ENCODE data around the gene SIRPA.

SIRPA gene

GRCh38 chr20:1935696-1936366 is 40.6 kb downstream of the SIRPA start:
- DNase-seq, result no peak

DNA sequence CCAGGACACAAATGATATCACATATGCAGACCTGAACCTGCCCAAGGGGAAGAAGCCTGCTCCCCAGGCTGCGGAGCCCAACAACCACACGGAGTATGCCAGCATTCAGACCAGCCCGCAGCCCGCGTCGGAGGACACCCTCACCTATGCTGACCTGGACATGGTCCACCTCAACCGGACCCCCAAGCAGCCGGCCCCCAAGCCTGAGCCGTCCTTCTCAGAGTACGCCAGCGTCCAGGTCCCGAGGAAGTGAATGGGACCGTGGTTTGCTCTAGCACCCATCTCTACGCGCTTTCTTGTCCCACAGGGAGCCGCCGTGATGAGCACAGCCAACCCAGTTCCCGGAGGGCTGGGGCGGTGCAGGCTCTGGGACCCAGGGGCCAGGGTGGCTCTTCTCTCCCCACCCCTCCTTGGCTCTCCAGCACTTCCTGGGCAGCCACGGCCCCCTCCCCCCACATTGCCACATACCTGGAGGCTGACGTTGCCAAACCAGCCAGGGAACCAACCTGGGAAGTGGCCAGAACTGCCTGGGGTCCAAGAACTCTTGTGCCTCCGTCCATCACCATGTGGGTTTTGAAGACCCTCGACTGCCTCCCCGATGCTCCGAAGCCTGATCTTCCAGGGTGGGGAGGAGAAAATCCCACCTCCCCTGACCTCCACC is 42.2 kb downstream of the SIRPA start:
- no peak for DNase-seq

DNA sequence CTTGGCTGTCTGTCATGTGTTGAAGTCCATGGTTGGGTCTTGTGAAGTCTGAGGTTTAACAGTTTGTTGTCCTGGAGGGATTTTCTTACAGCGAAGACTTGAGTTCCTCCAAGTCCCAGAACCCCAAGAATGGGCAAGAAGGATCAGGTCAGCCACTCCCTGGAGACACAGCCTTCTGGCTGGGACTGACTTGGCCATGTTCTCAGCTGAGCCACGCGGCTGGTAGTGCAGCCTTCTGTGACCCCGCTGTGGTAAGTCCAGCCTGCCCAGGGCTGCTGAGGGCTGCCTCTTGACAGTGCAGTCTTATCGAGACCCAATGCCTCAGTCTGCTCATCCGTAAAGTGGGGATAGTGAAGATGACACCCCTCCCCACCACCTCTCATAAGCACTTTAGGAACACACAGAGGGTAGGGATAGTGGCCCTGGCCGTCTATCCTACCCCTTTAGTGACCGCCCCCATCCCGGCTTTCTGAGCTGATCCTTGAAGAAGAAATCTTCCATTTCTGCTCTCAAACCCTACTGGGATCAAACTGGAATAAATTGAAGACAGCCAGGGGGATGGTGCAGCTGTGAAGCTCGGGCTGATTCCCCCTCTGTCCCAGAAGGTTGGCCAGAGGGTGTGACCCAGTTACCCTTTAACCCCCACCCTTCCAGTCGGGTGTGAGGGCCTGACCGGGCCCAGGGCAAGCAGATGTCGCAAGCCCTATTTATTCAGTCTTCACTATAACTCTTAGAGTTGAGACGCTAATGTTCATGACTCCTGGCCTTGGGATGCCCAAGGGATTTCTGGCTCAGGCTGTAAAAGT is 43.5 kb downstream of the SIRPA start:
- no peak for DNase-seq

DNA sequence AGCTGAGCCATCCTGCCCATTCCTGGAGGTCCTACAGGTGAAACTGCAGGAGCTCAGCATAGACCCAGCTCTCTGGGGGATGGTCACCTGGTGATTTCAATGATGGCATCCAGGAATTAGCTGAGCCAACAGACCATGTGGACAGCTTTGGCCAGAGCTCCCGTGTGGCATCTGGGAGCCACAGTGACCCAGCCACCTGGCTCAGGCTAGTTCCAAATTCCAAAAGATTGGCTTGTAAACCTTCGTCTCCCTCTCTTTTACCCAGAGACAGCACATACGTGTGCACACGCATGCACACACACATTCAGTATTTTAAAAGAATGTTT is 44.0 kb downstream of the SIRPA start:
- DNase-seq, result no peak

- DNase-seq, result no peak
Measured at GRCh38 chr20:1940581-1940980, 45.4 kb downstream of the SIRPA start.

DNA sequence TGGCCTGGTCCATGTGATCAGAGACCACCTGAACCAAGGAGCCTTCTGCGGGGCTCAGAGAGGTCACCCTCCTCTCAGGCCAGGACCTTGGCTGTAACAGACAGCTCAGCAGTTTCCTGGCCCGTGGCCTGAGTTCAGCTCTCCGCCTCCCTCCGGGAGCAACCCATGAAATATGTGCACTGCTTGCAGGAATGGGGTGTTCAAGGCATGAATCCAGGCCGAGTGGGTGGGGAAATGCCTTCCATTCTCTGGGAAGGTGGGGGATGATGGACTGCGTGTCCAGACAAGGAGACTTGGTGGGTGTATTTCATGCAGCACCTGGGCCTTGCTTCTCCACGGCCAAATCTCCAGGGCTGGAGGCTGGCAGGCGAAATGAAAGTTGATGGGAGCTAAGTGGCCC is 46.0 kb downstream of the SIRPA start:
- DNase-seq, result no peak

- DNase-seq, result no peak
Measured at GRCh38 chr20:1942061-1942460, 46.9 kb downstream of the SIRPA start.

GRCh38 chr20:1942486-1943274 is 47.5 kb downstream of the SIRPA start:
- DNase-seq, result no peak

DNA sequence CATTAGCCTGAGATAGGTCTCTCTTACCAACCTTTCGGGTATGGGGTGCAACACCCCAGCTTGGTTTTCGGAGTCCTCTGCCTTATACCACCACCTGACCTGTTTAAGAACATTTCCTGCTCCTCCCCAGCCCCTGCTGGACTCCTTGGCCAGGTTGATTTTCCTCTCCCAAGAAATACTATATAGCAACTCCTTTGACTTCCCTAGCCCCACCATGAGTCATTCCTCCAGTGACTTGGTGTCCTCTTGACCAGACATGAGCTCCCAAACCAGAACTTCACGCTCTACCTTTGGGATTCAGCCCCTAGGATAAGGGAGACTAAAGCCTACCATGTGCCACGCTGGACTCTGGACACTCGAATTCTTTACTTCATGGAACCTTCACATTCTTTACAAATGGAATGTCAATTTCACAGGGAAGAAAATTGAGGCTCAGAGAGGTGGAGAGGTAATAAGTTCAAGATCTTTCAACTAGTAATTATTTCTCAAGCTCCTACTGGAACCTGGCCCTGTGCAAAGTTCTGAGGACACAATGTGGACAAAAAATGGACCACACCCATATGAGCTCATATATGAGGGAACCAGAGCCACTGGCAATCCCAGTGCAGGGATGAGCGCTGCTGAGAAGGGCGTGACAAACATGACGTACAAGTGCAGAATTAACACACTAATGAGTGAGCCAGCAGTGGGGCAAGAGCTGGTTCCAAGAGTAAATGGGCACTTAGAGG is 48.2 kb downstream of the SIRPA start:
- DNase-seq, result no peak

DNA sequence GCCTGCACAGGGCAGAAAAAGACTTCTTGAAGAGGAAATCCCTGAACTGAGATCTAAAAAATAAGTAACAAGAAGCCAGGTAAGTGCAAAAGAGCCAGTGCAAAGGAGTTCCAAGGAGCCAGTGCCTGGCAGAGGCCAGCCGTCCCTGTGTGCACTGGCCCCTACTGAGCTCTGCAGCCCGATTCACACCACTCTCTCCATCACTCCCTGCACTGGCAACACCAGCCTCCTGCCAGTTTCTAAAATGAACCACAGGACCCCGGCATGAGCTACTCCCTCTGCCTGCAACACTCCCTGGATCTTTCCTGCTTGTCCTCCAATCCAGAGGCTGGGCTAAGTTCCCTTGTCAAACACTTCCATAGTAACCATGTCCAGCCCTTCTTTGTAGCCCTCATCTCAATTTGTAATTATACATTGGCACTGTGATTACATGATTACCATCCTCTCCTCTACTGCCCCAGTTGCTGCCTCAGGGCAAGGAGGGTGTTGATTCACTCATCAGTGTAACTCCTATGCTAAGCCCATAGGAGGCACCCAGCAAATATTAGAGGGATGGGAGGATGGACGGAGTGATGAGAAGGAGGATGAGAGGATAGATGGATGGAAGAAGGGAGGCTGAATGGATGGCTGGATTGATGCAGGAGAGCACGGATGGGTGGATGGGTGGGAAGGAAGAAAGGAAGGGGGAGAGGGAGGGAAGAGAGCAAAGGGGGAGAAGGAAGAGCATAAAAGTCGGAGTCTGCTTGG is 49.3 kb downstream of the SIRPA start:
- DNase-seq, result no peak

DNA sequence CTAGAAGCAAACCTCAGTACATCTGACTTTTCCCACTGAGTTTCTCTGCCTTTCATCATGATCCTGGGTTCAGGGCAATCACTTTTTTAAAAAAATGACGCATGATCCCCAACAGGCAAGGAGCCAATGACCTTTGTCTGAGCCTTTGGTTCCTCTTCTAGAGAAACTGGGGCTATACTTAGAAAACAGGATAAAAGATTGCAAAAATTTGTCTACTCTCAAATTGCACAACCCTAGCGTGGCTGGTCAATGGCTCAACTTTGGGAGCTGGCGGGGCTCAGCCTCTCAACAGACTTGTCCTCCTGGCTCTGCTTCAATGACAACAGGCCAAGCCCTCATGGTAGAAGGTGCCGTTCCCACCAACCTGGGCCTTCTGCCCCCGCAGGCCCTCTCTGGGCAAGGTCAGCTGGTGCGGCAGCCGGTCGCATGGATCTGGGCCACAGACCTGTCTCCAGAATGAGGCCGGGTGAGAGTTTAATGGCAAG is 50.0 kb downstream of the SIRPA start:
- DNase-seq, result no peak

- no peak for DNase-seq
Measured at GRCh38 chr20:1945660-1946059, 50.5 kb downstream of the SIRPA start.

GRCh38 chr20:1946442-1946761 is 51.2 kb downstream of the SIRPA start:
- no peak for DNase-seq

GRCh38 chr20:1946762-1947534 is 51.7 kb downstream of the SIRPA start:
- no peak for DNase-seq

GRCh38 chr20:1947535-1947846 is 52.3 kb downstream of the SIRPA start:
- no peak for DNase-seq

- no peak for DNase-seq
Measured at GRCh38 chr20:1949347-1950100, 54.3 kb downstream of the SIRPA start.

DNA sequence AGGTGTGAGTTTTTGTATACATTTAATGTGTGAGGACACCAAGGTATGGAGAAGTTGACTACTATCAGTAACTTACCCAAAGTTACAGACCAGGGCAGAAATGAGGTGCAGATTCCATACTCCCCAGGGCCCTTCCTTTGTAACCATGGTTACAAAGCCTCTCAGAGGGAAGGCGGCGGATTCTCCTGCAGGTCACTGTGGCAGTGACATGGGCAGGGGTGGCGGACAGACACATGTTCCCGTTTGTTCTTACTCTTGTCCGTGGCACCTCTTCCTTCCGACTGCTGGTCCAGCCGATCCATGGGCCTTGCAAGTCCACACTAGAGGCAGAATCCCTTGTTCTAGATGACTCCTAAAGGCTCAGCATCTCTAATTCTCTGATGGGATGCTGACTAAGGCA is 55.6 kb downstream of the SIRPA start:
- DNase-seq, result no peak

DNA sequence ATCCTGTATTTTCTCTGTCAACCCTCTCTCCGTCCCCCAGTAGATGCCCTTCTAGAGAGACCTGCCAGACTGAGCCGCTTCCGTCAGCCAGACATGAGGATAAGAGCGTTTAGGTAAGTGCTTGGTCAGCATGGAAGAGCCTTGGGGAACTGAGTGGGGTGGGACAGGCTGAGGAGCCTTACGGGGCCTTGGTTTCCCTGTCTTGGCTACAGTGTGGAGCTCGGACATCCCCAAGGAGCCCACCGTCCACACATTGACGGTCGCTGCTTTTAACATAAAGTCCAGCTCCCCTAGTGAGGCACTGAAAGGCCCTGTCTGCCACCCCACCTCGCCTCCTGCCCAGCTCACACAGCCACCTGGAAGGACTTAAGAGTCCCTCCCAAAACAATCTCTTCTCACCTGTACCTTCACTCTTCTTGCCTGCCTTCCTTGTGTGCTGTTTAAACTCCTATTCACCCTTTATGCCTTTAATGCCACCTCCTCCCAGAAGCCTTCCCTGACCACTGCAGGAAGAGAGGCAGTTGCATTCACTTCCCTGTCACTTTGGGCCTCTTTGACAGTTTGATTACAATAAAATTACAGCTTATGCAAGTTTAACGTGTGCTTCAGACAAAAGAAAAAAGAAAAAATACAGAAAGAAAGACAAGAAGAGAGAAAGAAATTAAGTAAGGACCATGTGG is 56.4 kb downstream of the SIRPA start:
- no peak for DNase-seq

- no peak for DNase-seq
Measured at GRCh38 chr20:1952737-1953530, 57.7 kb downstream of the SIRPA start.

Measured in stimulated activated CD4-positive, alpha-beta T cell treated with anti-CD3 and anti-CD28 coated beads, Interleukin-1b, Interleukin-23, amount 100 ng/mL, for 48 hours (primary cell).